H1 (cell line): ENCODE data around the gene CROCC2. TPM values are rescaled to one million over a fixed set of nuclear protein-coding genes. Genes with fewer than 3 reads are reported as not detected.

Source experiments
- CBX5 ChIP-seq: fragments of 300-800, 300-1000 bp; sonication (generic); IDR thresholded peaks from 2 replicates; pipeline ENCODE4 v1.7.1; 2016; ENCODE audit warnings: antibody characterized with exemption, low read length, low read depth
- E2F6 ChIP-seq: IDR thresholded peaks from 2 replicates; pipeline ENCODE4 v1.6.1; 2012; ENCODE audit warnings: inconsistent platforms
- EGR1 ChIP-seq: IDR thresholded peaks from 2 replicates; pipeline ENCODE4 v1.6.1; 2011; ENCODE audit warnings: low read depth, low read length, borderline replicate concordance
- GTF2F1 ChIP-seq: IDR thresholded peaks from 2 replicates; pipeline ENCODE4 v1.6.1; 2012; ENCODE audit warnings: low read depth, low read length, improper control_type of control experiment, borderline replicate concordance
- HDAC2 ChIP-seq, 2 experiments: fragments of 300-600 bp in 1 of 2; sonication (generic) in 1 of 2; IDR thresholded peaks; 2 replicates each; pipeline ENCODE4 v1.6.1; 2011 to 2012; ENCODE audit warnings: low read depth in 2 of 2, low read length in 2 of 2, mild to moderate bottlenecking in 2 of 2, moderate library complexity in 2 of 2, borderline replicate concordance in 1 of 2, inconsistent platforms in 1 of 2
- SAP30 ChIP-seq: fragments of 300-600 bp; sonication (generic); IDR thresholded peaks from 2 replicates; pipeline ENCODE4 v1.7.1; 2012; ENCODE audit warnings: low read length, moderate library complexity, mild to moderate bottlenecking, inconsistent platforms; ENCODE audit not compliant: insufficient read depth, insufficient replicate concordance
- SP2 ChIP-seq: IDR thresholded peaks from 2 replicates; pipeline ENCODE4 v1.6.1; 2012; ENCODE audit warnings: mild to moderate bottlenecking, low read length, inconsistent platforms
- polyA plus RNA-seq, 7 experiments: library from polyadenylated mRNA; depleted of rRNA in 3 of 7; stranded (reverse) in 5 of 7; unstranded in 2 of 7; fragments of >200 nt in 5 of 7; fragments of 200-250 nt in 2 of 7; gene quantifications; 1 replicate in 5 of 7; 2 replicates in 1 of 7; 4 replicates in 1 of 7; pipeline versions ENCODE4 v1.2.1 to v1.2.3, GENCODE V29; 2011 to 2013; ENCODE audit warnings: missing spikeins in 2 of 7, mixed read lengths in 2 of 7
- total RNA-seq: library from RNA; stranded (reverse); fragmentation: NEBNext Ultra II Directional; extraction: Animal tissue kit (Norgen Biotek cat#: 25700); gene quantifications from 2 replicates; pipeline ENCODE4 v1.2.1, GENCODE V29; 2021

CROCC2 gene
- total and polyA plus RNA-seq, 2 of the 8 experiments (the other 6 are each of a cell fraction or from before 2014, with no cell fraction given) = not detected

GRCh38 chr2:240958366-240959213 is 52.5 kb downstream of the CROCC2 start (continued):
- TF ChIP-seq HDAC2 (IDR thresholded peaks at IDR 0.05; ENCODE audit: borderline replicate concordance in 1 of 2, low read depth in 2 of 2, low read length in 2 of 2) = no peak
- no peak for TF ChIP-seq SP2
- TF ChIP-seq GTF2F1 = no peak
- TF ChIP-seq SAP30 = no peak
- no peak for TF ChIP-seq CBX5
- TF ChIP-seq EGR1 = no peak
- TF ChIP-seq E2F6 = no peak
